Measurements from ENCODE around the gene POLN.

Gene POLN

GRCh38 chr4:2068198-2068470 is 173.8 kb downstream of the POLN start:
- H3K4me3 ChIP-seq (ENCODE audit: control insufficient read depth in 1 of 7, extremely low read depth in 1 of 7, insufficient read depth in 4 of 7, low read depth in 2 of 7, low read length in 6 of 7) = no peak overlapping the region
- no peaks in the 10 kb centered on the region for H3K27me3 ChIP-seq (replicated peaks in 2 of 5; ENCODE audit: control insufficient read depth in 4 of 5, insufficient read depth in 5 of 5, low read length in 4 of 5)
- 98% methylated on average over 13 of the region's 13 CpGs for WGBS (ENCODE audit: insufficient coverage)
- no peak for DNase-seq
- ChIA-PET CTCF (no interaction called here), POLR2A (no interaction called here)
- H3K9me3 ChIP-seq (ENCODE audit: control extremely low read depth in 1 of 5, control insufficient read depth in 4 of 5, insufficient read depth in 2 of 5, low read depth in 1 of 5, low read length in 4 of 5) = no peaks in the 10 kb centered on the region
- no peaks in the 10 kb centered on the region for H3K4me1 ChIP-seq (ENCODE audit: control extremely low read depth in 1 of 4, control insufficient read depth in 4 of 4, insufficient read depth in 4 of 4, low read length in 3 of 4)
- H3K27ac ChIP-seq (ENCODE audit: insufficient read depth in 1 of 2, low read depth in 1 of 2, low read length in 2 of 2, poor library complexity in 1 of 2, severe bottlenecking in 2 of 2) = no peak overlapping the region
- no peaks in the 10 kb centered on the region for H3K36me3 ChIP-seq (ENCODE audit: control insufficient read depth in 4 of 4, insufficient read depth in 4 of 4, low read length in 3 of 4)

DNA sequence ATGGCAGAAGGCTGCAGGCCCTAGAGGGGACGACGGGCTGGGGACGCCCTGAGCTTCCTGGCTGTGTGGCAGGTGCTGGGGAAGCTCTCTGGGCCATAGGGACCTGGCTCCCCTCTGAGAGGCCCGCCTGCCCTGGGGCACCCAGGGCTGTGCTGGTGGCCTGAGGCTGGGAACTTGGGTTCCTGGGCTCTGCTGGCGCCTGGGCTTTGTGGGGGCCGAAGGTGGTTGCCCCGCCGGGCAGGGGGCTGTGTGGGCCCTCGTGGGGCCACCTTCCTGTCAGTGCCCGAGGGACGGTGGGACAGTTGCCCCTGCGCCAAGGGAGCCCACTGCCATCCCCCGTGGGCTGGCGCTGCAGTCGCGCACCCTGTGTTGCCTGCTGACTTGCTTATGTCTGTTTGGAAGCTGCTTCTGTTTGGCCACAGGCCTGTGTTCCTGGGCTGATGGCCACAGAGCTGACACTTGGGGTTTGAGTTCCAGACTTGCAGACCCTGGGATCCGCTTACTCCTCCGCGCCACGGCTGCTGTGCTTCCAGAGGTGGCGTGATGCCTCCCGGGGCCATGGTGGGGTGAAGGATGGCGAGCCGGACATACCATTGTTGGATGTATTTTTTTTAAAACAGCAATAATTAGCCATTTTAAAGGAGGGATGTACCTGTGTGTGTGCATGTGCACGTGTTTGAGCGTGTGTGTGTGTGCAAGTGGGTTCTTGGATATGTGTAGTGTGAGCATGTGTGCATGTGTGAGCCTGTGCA is 174.3 kb downstream of the POLN start:
- DNase-seq = no peak

GRCh38 chr4:2066571-2067445 is 175.1 kb downstream of the POLN start:
- Histone ChIP-seq H3K36me3 (ENCODE audit: control insufficient read depth in 4 of 4, insufficient read depth in 4 of 4, low read length in 3 of 4) (no peaks in the 10 kb centered on the region), H3K27me3 (replicated peaks in 2 of 5; ENCODE audit: control insufficient read depth in 4 of 5, insufficient read depth in 5 of 5, low read length in 4 of 5) (no peaks in the 10 kb centered on the region), H3K9me3 (ENCODE audit: control extremely low read depth in 1 of 5, control insufficient read depth in 4 of 5, insufficient read depth in 2 of 5, low read depth in 1 of 5, low read length in 4 of 5) (no peaks in the 10 kb centered on the region), H3K4me3 (ENCODE audit: control insufficient read depth in 1 of 7, extremely low read depth in 1 of 7, insufficient read depth in 4 of 7, low read depth in 2 of 7, low read length in 6 of 7) (no peak overlapping the region), H3K4me1 (ENCODE audit: control extremely low read depth in 1 of 4, control insufficient read depth in 4 of 4, insufficient read depth in 4 of 4, low read length in 3 of 4) (no peaks in the 10 kb centered on the region), H3K27ac (ENCODE audit: insufficient read depth in 1 of 2, low read depth in 1 of 2, low read length in 2 of 2, poor library complexity in 1 of 2, severe bottlenecking in 2 of 2) (no peak overlapping the region)
- ChIA-PET POLR2A (no interaction called here), CTCF (no interaction called here)
- WGBS (ENCODE audit: insufficient coverage) = 98% methylated on average over 22 of the region's 29 CpGs
- no peak for DNase-seq

More for the DNA sequence above, 174.3 kb downstream of the POLN start:
- Histone ChIP-seq H3K4me1 (ENCODE audit: control extremely low read depth in 1 of 4, control insufficient read depth in 4 of 4, insufficient read depth in 4 of 4, low read length in 3 of 4) (no peaks in the 10 kb centered on the region), H3K27me3 (replicated peaks in 2 of 5; ENCODE audit: control insufficient read depth in 4 of 5, insufficient read depth in 5 of 5, low read length in 4 of 5) (no peaks in the 10 kb centered on the region), H3K27ac (ENCODE audit: insufficient read depth in 1 of 2, low read depth in 1 of 2, low read length in 2 of 2, poor library complexity in 1 of 2, severe bottlenecking in 2 of 2) (no peak overlapping the region), H3K4me3 (ENCODE audit: control insufficient read depth in 1 of 7, extremely low read depth in 1 of 7, insufficient read depth in 4 of 7, low read depth in 2 of 7, low read length in 6 of 7) (no peak overlapping the region), H3K9me3 (ENCODE audit: control extremely low read depth in 1 of 5, control insufficient read depth in 4 of 5, insufficient read depth in 2 of 5, low read depth in 1 of 5, low read length in 4 of 5) (no peaks in the 10 kb centered on the region), H3K36me3 (ENCODE audit: control insufficient read depth in 4 of 4, insufficient read depth in 4 of 4, low read length in 3 of 4) (no peaks in the 10 kb centered on the region)
- WGBS (ENCODE audit: insufficient coverage) = 88% methylated on average over 22 of the region's 26 CpGs
- ChIA-PET CTCF (no interaction called here), POLR2A (no interaction called here)

GRCh38 chr4:2066011-2066551 is 175.8 kb downstream of the POLN start:
- POLR2A ChIA-PET = no interaction called here
- no peak overlapping the region for H3K4me3 ChIP-seq (ENCODE audit: control insufficient read depth in 1 of 7, extremely low read depth in 1 of 7, insufficient read depth in 4 of 7, low read depth in 2 of 7, low read length in 6 of 7)
- no peaks in the 10 kb centered on the region for H3K9me3 ChIP-seq (ENCODE audit: control extremely low read depth in 1 of 5, control insufficient read depth in 4 of 5, insufficient read depth in 2 of 5, low read depth in 1 of 5, low read length in 4 of 5)
- CTCF ChIA-PET = no interaction called here
- WGBS (ENCODE audit: insufficient coverage) = 97% methylated on average over 13 of the region's 15 CpGs
- no peak overlapping the region for H3K27ac ChIP-seq (ENCODE audit: insufficient read depth in 1 of 2, low read depth in 1 of 2, low read length in 2 of 2, poor library complexity in 1 of 2, severe bottlenecking in 2 of 2)
- no peaks in the 10 kb centered on the region for H3K4me1 ChIP-seq (ENCODE audit: control extremely low read depth in 1 of 4, control insufficient read depth in 4 of 4, insufficient read depth in 4 of 4, low read length in 3 of 4)
- no peak for DNase-seq
- H3K36me3 ChIP-seq (ENCODE audit: control insufficient read depth in 4 of 4, insufficient read depth in 4 of 4, low read length in 3 of 4) = no peaks in the 10 kb centered on the region
- H3K27me3 ChIP-seq (replicated peaks in 2 of 5; ENCODE audit: control insufficient read depth in 4 of 5, insufficient read depth in 5 of 5, low read length in 4 of 5) = peaks cover 0 to 5% (median 0%) of the 10 kb centered on the region in 5 experiments

DNA sequence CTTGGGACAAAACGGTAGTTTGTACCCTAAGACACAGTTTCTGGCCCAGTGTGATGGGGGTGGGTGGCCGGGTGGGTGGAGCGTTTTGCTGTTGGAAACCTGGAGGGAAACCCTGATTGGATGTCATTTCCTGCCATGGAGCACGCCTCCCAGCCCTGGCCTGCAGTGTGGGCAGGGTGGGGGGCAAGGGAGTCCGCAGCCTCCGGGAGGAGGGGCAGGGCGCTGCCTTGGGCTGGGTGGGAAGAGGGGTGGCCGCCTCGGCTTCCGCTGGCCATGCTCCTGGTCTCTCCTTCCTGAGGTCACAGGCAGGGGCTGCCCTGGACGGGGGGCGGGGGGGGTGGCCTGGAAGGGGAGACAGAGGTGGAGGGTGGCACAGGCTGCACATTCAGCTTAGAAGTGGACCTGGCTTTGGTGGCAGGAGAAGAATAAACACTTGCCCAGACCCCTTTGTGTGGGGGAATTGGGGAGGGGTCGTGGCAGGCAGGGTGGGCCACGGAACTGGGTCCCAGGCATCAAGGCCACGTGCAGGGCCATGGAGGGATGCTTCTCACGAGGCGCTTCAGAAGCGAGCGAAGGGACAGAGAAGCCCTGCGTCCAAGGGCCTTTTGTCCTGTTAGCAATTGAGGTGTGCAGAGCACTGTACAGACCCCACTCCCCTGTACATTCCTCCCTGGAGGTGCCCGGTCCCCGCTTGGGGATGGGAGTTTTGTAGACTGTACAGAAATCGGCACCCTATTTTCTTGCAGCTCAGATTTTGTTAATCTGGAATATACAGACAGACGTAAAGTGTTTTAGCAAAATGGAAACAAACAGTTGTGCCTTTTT is 176.6 kb downstream of the POLN start:
- 90% methylated on average over 8 of the region's 24 CpGs for WGBS (ENCODE audit: insufficient coverage)
- no peaks in the 10 kb centered on the region for H3K36me3 ChIP-seq (ENCODE audit: control insufficient read depth in 4 of 4, insufficient read depth in 4 of 4, low read length in 3 of 4)

GRCh38 chr4:2064276-2064991 is 177.5 kb downstream of the POLN start:
- Histone ChIP-seq H3K4me1 (ENCODE audit: control extremely low read depth in 1 of 4, control insufficient read depth in 4 of 4, insufficient read depth in 4 of 4, low read length in 3 of 4) (peaks cover 0 to 5% (median 1%) of the 10 kb centered on the region in 4 experiments), H3K27me3 (replicated peaks in 2 of 5; ENCODE audit: control insufficient read depth in 4 of 5, insufficient read depth in 5 of 5, low read length in 4 of 5) (peaks cover 0 to 21% (median 2%) of the 10 kb centered on the region in 5 experiments), H3K9me3 (ENCODE audit: control extremely low read depth in 1 of 5, control insufficient read depth in 4 of 5, insufficient read depth in 2 of 5, low read depth in 1 of 5, low read length in 4 of 5) (no peaks in the 10 kb centered on the region), H3K27ac (ENCODE audit: insufficient read depth in 1 of 2, low read depth in 1 of 2, low read length in 2 of 2, poor library complexity in 1 of 2, severe bottlenecking in 2 of 2) (no peak overlapping the region), H3K4me3 (ENCODE audit: control insufficient read depth in 1 of 7, extremely low read depth in 1 of 7, insufficient read depth in 4 of 7, low read depth in 2 of 7, low read length in 6 of 7) (no peak overlapping the region), H3K36me3 (ENCODE audit: control insufficient read depth in 4 of 4, insufficient read depth in 4 of 4, low read length in 3 of 4) (no peaks in the 10 kb centered on the region)
- WGBS (ENCODE audit: insufficient coverage) = 96% methylated on average over 34 of the region's 40 CpGs
- ChIA-PET POLR2A (no interaction called here), CTCF (no interaction called here)
- DNase-seq = no peak

More for the DNA sequence above, 176.6 kb downstream of the POLN start:
- H3K4me3 ChIP-seq (ENCODE audit: control insufficient read depth in 1 of 7, extremely low read depth in 1 of 7, insufficient read depth in 4 of 7, low read depth in 2 of 7, low read length in 6 of 7) = no peak overlapping the region
- no peak overlapping the region for H3K27ac ChIP-seq (ENCODE audit: insufficient read depth in 1 of 2, low read depth in 1 of 2, low read length in 2 of 2, poor library complexity in 1 of 2, severe bottlenecking in 2 of 2)
- ChIA-PET CTCF (no interaction called here), POLR2A (no interaction called here)
- peaks cover 0 to 13% (median 0%) of the 10 kb centered on the region in 5 experiments for H3K27me3 ChIP-seq (replicated peaks in 2 of 5; ENCODE audit: control insufficient read depth in 4 of 5, insufficient read depth in 5 of 5, low read length in 4 of 5)
- no peak for DNase-seq
- no peaks in the 10 kb centered on the region for H3K9me3 ChIP-seq (ENCODE audit: control extremely low read depth in 1 of 5, control insufficient read depth in 4 of 5, insufficient read depth in 2 of 5, low read depth in 1 of 5, low read length in 4 of 5)
- no peaks in the 10 kb centered on the region for H3K4me1 ChIP-seq (ENCODE audit: control extremely low read depth in 1 of 4, control insufficient read depth in 4 of 4, insufficient read depth in 4 of 4, low read length in 3 of 4)

All from common myeloid progenitor, CD34-positive (primary cell).